ENCODE data around the gene VPS54.
"Not testable (repeated sequence)": the region's sequence is repeated elsewhere in the genome, so short reads cannot be mapped to it uniquely, and the experiment has no call there.

Gene VPS54

DNA sequence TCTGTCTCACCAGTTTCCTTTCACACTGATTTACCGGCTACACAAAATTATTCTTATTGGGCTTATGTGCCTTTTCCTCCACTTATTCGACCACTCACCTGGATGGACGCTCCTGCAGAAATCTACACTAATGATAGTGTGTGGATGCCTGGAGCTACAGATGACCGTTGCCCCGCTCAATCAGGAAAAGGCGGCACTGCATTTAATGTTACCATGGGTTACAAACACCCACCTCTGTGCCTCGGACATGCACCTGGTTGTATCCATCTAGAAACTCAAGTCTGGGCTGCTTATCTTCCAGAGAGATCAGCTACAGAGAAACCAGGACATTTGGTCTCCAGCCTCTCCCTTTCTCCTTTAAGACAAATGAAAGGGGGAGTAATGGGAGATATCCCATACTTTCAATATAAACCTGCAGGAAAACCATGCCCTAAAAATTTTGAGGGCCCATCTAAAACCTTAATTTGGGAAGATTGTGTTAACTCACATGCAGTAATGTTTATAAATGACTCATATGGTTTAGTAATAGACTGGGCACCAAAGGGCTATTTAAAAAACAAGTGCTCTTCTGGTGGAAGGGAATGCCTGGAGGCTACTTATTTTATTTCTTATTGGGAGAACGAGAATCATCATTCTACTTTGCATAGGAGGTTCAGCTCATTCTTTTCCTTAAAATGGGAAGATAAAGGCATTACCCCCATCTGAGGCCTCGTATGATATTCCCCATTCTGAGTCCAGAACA, 24.7 kb downstream of the VPS54 start:
- not testable (repeated sequence) for DNase-seq (ENCODE audit: low read depth in 1 of 2, low spot score in 1 of 2)

DNA sequence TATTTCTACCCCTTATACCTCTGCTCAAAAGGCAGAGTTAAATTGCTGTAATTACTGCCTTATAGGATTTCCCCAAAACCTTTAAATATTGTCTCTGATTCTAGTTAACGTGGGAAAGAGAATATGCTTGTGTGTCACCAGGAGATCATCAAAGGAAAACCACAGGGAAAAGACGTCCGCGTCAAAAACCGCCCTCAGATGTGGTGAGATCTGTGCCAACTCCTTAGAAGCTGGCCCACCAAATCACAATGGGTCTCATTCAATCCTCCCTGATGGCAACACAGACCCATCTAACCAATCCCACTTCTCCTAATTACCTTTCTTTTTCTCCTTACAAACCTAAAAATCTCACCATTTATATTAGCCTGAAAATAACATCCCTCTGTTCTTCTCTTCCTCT, 25.4 kb downstream of the VPS54 start:
- DNase-seq (ENCODE audit: low read depth in 1 of 2, low spot score in 1 of 2): no peak

GRCh38 chr2:63993130-63993584, 26.1 kb downstream of the VPS54 start:
- not testable (repeated sequence) for DNase-seq (ENCODE audit: low read depth in 1 of 2, low spot score in 1 of 2)

DNA sequence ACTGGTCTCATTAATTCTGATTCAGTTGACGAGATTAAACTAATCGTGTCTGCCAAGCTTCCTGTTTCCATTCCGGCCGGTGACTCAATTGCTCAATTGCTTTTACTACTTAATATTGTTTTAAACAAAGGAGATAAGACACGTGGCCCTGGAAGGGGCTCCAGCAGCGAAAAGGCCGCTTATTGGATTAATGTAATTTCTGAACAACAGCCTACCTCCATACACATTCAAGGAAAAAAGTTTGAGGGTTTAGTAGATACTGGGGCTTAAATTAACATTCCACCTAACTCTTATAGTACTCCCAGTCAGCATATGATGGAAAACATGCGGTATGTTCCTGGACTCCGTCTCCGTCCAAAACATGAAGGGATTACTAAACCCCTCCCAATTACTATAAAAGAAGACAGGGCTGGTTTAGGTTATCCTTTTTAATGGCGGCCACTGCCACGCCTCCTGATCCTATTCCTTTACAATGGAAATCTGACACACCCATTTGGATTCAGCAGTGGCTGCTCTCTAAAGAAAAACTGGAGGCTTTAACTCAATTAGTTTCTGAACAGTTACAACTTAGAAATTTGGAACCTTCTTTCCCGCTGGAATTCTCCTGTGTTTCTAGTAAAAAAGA, 27.1 kb downstream of the VPS54 start:
- DNase-seq (ENCODE audit: low read depth in 1 of 2, low spot score in 1 of 2): no peak

DNA sequence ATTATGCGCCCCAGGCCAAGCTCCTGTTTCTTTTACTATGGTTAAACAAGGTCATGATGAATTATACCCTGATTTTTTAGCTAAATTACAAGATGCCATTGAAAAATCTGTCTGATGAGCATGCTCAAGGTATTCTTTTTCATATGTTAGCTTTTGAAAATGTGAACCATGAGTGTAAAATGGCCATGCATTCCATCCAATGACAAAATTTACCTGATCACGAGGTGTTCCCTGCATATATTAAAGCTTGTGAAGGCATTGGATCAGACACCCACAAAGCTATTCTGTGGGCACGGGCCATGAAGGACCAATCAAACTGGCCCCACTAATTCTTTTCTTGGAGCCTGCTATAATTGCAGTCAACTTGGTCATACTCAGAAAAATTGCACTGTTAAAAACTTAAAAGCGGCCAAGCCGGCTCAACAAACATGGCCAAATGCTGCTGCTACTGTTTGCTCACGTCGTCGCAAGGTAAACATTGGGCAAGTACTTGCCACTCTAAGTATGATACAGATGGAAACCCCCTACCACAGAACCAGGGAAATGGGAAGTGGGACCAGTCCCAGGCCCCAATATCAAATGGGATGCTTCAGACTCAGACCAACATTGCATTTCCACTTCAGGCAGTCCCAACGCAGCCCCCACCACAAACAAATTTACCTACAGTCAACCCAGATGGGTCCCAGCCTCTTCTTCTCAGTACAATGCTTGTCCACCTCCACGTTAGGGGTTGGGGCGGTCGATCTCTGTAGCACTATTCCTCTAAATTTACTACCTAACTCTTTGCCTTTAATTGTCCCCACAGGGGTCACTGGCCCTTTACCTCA, 27.8 kb downstream of the VPS54 start:
- not testable (repeated sequence) for DNase-seq (ENCODE audit: low read depth in 1 of 2, low spot score in 1 of 2)

DNA sequence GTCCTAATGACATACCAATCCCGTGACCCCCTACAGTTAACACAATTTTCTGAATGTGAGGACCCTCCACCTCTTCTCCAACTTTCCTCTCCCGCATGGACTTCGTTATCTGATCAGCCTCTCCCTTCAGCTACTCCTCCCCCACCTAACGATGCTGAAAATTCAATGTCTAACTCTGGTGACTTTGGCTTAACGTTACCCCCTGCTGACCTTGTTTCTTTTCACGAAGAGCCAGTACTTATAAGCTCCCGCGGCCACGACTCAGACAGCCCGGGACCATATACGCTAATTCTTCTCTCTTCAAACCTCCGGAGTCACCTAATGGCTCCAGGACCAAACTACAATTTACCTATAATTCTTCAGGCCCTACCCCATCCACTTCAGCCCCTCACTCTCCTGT, 29.2 kb downstream of the VPS54 start:
- no peak for DNase-seq (ENCODE audit: low read depth in 1 of 2, low spot score in 1 of 2)

DNA sequence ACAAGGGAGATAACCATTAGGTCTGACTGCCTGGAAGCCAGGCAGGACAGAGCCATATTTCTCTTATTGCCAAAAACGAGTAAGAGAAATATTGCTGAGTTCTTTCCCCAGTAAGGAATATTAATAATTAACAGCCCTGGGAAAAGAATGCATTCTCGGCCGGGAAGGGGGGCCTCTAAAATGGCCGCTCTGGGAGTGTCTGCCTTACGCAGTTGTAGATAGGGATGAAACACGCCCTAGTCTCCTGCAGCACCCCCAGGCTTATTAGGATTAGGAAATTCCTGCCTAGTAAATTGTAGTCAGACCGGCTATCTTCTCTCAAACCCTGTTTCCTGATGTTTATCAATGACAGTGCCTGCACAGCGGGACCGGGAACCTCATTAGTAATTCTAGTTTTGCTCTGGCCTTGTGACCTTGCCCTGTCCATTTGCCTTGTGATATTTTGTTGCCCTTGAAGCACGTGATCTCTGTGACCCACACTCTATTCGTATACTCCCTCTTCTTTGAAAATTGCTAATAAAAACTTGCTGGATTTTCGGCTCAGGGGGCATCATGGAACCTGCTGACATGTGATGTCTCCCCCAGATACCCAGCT, 30.3 kb downstream of the VPS54 start:
- DNase-seq (ENCODE audit: low read depth in 1 of 2, low spot score in 1 of 2): not testable (repeated sequence)

DNA sequence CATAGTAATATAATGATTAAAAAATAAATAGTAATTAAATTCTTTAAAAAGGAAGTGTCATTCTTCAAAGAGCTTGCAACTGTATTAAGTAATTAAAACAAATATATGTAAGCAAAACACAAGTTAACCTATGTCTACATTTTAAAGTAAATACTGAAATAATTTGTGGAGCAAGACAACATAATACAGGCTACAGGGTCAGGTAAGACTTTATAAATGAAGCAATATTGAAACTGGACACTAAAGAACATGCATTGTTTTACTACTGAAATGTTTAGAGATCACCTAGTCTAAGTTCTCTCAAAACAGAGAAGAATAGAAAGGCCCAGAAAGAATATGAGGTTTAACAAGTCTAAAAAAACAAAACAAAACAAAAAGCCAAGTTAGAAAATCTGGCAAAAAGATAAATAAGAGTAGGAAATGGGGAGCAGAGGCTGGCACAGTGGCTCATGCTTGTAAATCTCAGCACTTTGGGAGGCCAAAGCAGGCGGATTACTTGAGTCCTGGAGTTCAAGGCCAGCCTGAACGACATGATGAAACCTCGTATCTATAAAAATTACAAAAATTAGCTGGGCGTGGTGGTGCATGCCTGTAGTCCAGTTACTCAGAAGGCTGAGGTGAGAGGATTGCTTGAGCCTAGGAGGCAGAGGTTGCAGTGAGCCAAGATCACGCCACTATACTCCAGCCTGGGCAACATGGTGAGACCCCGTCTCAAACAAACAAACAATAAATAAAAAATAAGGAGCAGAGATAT, 34.4 kb downstream of the VPS54 start:
- DNase-seq (ENCODE audit: low read depth in 1 of 2, low spot score in 1 of 2): no peak

DNA sequence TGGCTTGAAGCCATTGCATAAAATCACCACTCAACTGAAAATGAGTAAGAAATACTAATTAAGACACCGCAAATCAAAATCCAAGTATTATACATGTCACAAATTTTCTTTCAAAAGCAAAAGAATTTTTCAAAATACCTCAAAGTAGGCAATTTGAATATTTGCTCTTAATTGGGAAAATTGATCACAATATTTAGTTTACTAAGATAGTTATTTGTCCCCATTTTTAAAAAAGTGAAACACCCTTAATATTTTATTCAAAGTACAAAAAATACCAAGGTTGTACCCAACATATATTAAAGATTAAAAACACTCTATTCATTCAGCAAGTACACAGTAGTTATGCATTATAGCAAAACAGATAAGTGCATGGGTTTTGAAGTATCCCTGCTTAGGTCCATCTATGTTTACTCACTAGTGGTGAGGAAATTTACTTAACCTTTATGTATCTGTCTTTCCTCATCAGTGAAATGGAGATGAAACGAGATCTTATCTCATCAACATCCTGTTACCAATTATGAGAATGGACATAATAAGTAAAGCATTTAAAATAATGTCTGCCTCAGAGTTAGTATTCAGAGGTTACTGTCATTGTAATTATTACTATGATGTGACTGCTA, 35.1 kb downstream of the VPS54 start:
- no peak for DNase-seq (ENCODE audit: low read depth in 1 of 2, low spot score in 1 of 2)

DNA sequence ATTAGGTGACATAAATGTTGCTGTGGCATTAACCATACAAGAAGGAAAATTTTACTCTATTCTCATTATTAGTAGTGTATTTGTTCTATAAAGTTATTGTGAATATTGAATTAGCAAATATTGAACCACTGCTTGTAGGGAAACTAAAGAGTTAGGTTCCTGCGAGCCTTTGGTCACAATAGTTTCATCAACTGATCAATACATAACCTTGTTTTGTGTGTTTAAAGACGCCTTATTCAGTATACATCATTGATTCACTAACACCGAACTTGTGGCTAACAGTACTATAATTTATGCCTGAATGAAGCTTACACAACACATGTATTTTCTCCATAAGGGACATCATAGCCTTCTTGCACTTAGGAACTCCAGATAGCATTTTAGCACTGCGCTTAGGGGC, 36.9 kb downstream of the VPS54 start:
- DNase-seq (ENCODE audit: low read depth in 1 of 2, low spot score in 1 of 2): no peak

DNA sequence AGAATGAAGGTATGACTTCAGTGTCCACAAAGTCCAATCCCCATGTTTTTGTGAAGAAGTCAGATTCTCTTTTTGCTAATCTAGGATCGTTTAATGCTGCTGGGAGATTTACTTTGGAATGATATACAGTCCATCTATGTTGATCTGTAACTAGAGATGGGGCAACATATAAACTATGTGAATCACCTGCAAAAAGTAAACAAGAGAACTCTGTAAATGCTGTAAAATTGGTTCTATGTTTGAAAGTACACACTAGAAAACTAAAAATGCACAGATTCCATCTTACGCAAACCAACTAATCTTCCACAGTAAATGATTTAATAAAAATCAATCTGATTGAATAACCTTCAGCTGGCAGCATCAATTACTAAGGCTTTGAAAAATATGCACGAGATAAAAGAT, 37.5 kb downstream of the VPS54 start:
- no peak for DNase-seq (ENCODE audit: low read depth in 1 of 2, low spot score in 1 of 2)

DNA sequence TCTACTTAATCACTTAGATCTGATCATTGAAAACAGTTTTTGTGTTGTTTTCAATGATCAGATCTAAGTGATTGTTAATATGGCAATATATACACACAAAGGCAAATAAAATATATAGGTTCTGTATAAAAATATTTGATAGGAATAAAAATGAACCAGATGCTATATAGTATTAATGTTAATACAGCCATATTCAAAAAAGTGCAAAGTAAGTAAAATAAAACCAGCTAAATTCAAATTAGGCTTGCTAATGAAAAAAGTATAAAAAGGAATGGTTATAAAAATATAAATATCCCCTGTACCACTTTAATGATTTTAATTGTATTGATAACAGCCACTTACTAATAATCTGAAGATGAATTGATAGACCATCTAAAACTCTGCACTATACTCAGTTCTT, 38.4 kb downstream of the VPS54 start:
- DNase-seq (ENCODE audit: low read depth in 1 of 2, low spot score in 1 of 2): no peak

DNA sequence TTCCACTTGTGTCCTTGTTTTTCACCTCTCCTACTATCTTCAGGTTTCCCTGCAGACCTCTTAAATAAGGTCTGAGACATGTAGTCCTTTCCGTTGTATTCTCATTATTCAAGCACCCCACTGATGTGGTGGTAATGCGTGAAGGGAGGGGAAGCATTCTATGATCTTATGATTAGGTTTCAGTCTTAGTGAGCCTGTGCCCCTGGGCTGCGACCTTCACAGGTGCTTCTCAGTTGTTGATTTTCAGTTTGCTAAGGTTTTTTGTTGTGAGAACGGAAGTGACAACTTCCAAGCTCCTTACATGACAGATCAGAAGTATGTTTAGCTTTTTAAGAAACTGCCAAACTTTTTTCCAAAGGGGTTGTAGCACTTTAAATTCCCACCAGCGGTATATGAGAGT, 41.3 kb downstream of the VPS54 start:
- peak in 1 of 2 donors; percentile 29 for DNase-seq (ENCODE audit: low read depth in 1 of 2, low spot score in 1 of 2)

GRCh38 chr2:63976125-63976510, 43.1 kb downstream of the VPS54 start:
- DNase-seq (ENCODE audit: low read depth in 1 of 2, low spot score in 1 of 2): no peak

DNA sequence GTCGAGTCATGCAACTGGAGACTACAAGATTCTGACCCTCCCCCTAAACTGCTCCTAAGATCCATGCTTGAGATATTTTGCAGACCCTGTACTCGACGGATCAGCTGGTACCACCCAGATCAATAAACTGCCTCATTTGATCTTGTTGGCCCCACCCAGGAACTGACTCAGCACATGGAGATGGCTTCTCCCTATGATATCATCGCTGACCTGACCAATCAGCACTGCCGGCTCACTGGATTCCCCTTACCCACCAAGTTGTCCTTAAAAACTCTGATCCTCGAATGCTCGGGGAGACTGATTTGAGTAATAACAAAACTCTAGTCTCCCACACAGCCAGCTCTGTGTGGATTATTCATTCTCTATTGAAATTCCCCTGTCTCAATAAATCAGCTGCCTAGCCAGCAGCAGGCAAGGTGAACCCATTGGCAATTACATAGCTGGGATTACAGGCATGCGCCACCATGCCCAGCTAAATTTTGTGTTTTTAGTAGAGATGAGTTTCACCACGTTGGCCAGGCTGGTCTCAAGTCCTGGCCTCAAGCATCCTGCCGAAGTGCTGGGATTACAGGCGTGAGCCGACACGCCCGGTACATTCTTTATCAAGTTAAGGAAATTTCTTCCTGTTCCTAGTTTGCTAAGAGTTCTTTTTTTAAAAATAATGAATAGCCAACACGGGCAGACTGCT, 43.6 kb downstream of the VPS54 start:
- no peak for DNase-seq (ENCODE audit: low read depth in 1 of 2, low spot score in 1 of 2)

DNA sequence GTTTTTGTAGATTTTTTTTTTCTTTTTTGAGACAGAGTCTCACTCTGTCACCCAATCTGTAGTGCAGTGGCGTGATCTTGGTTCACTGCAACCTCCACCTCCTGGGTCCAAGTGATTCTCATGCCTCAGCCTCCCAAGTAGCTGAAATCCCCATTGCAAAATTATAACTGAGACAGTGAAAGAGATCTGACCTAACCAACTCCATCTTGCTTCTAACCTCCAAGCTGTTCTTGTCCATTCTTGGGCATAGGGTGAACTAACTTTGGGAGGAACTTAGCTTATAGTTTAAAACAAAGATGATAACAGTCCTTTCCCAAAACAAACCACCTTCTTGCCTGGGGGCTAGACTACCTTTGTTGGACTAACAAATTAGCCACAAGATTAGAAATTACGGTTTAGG, 44.2 kb downstream of the VPS54 start:
- not testable (repeated sequence) for DNase-seq (ENCODE audit: low read depth in 1 of 2, low spot score in 1 of 2)

- no peak for DNase-seq (ENCODE audit: low read depth in 1 of 2, low spot score in 1 of 2)
These were observed 57.0 kb downstream of the VPS54 start for GRCh38 chr2:63962186-63962585.

GRCh38 chr2:63950414-63950813, 68.8 kb downstream of the VPS54 start:
- DNase-seq (ENCODE audit: low read depth in 1 of 2, low spot score in 1 of 2): no peak

- DNase-seq (ENCODE audit: low read depth in 1 of 2, low spot score in 1 of 2): no peak
These were observed 76.4 kb downstream of the VPS54 start for GRCh38 chr2:63942788-63943187.

GRCh38 chr2:63932104-63932503, 87.1 kb downstream of the VPS54 start:
- DNase-seq (ENCODE audit: low read depth in 1 of 2, low spot score in 1 of 2): not testable (repeated sequence)

Data from activated CD4-positive, alpha-beta T cell treated with anti-CD3 and anti-CD28 coated beads, Interleukin-2, amount 50 U/mL, for 24 hours (primary cell).